NCI-H748 treated with DMSO at 0.1 percent for 48 hours (cell line): Measurements from ENCODE around the gene DCHS2.

Experiments used
- DNase-seq: peaks from one replicate; lab custom pipeline; 2025; lab: John Stamatoyannopoulos, UW

Gene DCHS2

DNA sequence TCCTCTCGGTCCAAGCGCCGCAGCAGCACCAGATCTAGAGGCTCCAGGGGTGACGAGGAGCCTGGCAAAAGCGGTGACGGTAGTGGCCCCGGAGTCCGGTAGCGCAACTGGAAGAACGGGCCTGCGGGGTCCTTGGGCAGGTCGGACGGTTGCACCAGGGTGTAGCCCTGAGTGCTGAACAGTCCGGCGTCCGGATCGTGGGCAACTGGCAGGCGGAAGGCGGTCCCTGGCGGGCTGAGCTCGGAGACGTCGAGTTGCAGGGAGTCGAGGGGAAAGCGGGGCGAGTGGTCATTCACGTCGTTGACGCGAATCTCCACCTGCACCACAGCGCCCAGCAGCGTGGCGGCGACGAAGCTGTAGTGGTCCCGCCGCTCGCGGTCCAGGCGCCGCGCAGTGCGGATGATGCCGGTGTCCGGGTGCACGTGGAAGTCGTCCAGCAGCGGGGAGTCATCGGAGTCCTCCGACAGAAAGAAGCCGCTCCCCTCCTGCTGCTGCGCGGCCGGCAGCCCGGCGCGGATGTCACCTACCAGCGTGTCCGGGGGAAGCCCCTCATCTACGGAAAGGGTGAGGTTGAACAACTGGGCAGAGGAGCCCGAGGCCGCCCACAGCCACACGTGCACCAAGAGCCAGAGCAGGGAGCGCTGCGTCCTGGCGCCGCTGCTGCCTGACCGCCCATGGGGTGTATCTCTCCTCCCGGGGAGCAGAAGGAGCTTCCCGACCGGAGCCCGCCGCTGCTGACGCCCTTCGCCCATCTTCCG, 837 bp downstream of the DCHS2 start:
- DNase-seq: no peak

GRCh38 chr4:154490234-154490582, 1.4 kb downstream of the DCHS2 start:
- no peak for DNase-seq

DNA sequence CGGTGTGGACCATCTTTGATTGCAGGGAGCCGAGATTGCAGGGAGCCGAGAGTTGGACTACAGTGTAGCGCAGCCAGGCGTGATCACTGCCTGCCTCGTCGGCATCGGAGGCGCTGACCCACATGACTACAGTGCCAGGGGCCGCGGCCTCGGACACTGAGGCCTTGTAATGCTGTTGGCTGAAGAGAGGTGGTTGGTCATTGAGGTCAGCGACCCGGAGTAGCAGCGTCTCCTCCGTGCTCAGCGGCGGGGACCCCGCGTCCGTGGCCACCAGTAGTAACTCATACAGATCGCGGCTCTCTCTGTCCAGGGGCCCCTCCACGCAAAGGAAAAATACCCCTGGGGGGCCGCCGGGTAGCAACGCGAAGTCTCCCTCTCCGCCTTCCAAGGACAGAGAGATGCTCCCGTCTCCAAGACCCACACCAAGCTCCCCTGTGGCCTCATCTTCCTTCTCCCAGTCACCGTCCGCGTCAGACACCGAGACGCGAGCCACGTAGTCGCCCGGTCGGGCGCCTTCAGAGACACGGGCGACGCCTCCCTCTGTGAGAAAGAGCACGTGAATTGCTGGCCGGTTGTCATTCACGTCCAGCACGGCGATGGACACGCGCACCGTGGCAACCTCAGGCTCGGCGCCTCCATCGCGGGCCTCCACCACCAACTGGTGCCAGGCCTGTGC, 1.9 kb downstream of the DCHS2 start:
- no peak for DNase-seq

GRCh38 chr4:154487145-154487544, 4.5 kb downstream of the DCHS2 start:
- no peak for DNase-seq

DNA sequence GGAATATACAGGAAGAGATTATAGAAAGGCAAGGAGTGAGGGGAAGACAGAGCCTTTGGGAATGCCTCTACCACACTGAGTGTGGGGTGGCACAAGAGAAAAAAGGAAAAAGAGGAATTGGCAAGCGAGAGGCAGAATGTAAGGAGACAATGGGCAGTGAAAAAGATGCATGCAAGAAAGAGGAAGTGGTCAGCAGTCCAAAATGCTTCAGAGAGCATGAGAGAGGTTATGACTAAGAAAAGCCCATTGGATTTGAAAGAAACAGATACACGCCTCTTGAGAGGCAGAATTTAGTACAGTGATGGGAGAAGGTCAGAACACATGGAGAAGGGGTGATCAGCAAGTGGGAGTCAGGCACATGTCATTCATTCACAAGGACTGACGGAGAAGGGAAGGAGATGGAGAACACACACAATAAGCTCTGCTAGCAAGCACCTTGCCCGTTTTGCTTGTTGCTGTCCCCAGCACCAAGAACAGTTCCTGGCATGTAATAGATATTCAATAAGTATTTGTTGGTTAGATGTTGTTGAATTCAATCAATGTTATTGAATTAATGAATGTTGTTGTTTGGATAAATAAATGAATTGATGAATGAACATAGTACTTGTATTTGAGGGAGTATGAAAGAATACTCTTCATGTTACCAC, 6.3 kb downstream of the DCHS2 start:
- DNase-seq: no peak

DNA sequence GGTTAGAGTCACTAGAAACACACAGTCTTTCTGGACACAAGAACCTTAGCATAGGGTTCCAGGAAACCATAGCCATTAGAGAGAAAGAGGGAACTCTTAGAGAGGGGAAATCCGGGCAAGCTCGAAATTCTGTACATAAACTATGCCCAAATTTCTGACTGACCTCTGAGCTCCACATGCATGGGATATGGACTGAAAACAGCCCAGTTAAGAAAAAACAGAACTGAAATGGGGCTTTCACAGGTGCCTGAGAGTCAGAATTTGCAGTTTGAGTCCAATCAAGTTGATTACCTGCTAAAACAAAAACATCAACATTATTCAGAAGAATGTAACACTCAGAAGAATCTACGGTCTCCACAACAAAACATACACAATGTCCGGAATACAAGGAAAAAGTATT, 13.1 kb downstream of the DCHS2 start:
- no peak for DNase-seq

DNA sequence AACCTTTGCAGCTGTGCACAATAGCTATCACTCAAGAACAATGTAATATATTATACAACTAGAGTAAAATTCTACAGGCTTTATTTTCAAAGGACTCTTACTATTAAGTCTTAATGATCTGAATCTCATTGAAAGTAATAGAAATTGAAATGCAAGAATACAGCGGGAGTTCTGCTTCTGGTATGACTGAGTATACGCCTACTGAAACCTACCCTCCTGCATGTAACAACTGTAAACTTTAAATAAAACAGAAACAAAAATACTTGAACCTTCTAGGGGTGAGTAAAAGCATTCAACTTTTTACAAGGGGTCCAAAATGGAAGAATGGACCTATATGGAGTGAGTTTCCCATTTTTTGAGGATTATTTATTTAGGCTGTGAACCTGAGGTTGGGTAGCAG, 13.5 kb downstream of the DCHS2 start:
- no peak for DNase-seq

- no peak for DNase-seq
These were observed 15.4 kb downstream of the DCHS2 start for GRCh38 chr4:154476232-154476631.

DNA sequence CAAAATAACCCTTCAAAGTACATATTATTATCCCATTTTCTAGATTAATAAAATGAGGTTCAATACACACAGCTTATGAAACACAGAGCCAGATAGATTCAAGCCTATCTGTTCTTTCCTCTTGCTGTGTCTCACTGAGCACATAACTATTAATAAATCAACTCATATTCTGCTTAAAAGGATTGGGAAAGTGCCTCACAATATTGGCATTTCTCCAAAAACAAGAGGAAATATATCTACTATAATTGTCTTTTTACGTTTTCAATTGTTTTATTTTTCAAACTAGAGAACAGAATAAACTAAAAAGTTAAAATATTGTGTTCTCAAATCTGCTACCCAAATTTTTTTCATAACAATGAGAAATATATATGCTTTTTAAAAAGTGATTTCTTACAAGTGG, 15.8 kb downstream of the DCHS2 start:
- no peak for DNase-seq

- DNase-seq: no peak
These were observed 18.1 kb downstream of the DCHS2 start for GRCh38 chr4:154473497-154473896.

GRCh38 chr4:154472858-154473257, 18.7 kb downstream of the DCHS2 start:
- no peak for DNase-seq

- no peak for DNase-seq
These were observed 19.9 kb downstream of the DCHS2 start for GRCh38 chr4:154471526-154472331.

- no peak for DNase-seq
These were observed 20.6 kb downstream of the DCHS2 start for GRCh38 chr4:154471032-154471431.

DNA sequence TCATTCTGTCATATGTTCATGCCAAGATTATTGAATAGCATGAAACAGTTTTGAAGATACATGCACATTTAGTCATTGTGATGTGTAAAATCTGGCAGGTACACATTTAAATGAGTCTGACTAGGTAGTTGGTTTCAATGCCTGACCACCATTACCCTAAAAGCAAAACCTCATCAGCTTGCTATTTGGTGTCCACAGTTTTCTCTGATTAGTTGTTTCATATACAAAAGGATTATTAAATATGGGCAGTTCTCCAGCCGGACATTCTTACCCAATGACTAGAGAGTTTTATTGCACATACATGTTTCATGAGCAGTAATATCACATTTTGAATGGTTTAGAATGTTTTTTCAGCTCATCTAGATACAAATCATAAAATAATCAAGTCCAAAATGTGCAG, 23.7 kb downstream of the DCHS2 start:
- no peak for DNase-seq

GRCh38 chr4:154466336-154466735, 25.3 kb downstream of the DCHS2 start:
- DNase-seq: no peak

- no peak for DNase-seq
These were observed 26.5 kb downstream of the DCHS2 start for GRCh38 chr4:154465085-154465484.

GRCh38 chr4:154464654-154465053, 26.9 kb downstream of the DCHS2 start:
- DNase-seq: no peak

DNA sequence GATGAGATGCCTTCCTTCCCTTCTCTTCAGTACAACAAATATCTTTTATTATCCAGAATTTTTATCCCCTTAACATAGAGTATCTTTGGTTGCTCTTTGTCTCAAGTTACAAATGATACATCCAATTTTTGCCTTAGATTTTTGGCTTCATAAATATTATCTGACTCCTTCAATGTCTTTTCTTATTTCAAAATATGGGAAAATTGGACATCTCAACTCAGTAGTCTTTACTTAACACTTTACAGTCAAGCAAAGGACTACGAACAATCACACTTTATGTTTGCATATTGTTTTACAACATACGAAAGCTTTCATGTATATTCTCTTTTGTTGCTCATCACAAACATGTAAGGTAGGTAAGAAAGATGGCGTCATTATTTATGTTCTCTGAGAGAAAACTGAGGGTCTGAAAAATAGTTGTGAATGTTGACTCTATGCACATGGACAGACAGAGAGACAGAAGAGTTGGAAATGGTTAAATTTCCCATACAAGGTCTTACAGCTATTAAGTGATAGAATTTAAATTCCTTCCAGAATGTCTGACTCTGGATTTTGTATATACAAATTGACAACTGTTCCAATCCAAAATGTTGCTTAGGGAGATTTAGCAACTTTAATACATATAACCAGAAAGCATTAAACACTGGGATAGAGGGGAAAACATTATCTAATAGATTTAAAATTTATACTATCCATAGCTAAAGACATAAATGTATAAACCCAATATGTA, 29.4 kb downstream of the DCHS2 start:
- no peak for DNase-seq

DNA sequence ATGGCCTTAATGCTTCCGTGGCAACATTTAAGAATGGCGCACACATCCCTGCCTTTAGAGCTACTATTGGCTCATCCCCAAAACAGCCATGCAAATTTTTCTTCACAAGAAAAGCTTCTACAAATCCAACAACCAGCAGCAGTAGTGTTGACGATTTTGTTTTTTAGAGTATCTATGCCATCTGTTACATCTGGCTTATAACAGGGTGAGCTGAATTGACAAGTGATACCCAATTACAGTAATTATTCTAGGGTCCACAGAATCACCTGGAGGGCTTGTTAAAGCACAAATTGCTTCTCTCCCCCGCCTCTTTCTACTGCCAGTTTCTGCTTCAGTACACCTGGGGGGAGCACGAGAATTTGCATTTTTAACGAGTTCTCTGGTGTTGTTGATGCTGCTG, 34.1 kb downstream of the DCHS2 start:
- DNase-seq: peak; percentile 12

DNA sequence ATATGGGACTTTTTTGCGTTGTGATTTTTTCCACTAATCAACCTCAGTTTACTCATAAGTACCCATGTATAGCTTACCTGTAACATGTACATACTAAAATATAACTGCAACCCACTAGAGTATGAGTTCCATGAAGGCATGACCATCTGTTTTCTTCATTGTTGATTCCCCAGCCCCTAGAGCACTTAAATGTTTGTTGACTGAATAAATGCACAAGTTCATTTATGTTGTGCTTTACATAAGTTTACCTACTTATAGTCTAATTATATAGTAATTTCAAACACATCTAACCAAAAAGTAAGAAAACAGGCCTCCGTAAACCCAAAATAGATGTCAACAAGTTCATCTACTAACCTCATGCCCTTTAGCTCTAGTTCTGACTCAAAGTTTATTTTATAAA, 34.7 kb downstream of the DCHS2 start:
- DNase-seq: no peak

- no peak for DNase-seq
These were observed 35.4 kb downstream of the DCHS2 start for GRCh38 chr4:154456240-154456639.

- DNase-seq: no peak
These were observed 36.5 kb downstream of the DCHS2 start for GRCh38 chr4:154455111-154455510.
